OCI-LY7 (cell line): ENCODE measurements around the gene LY6G6F.

Experiments
- EZH2phosphoT487 ChIP-seq: fragments of 200-600 bp; sonication (generic); IDR thresholded peaks from 2 replicates; pipeline ENCODE4 v1.6.1; 2018; ENCODE audit warnings: low read depth, borderline replicate concordance, mild to moderate bottlenecking, mixed run types, antibody characterized with exemption, low read length, moderate library complexity, mixed read lengths
- TF ChIP-seq, protein P1 (sequence below): fragments of 200-600 bp; sonication (generic); conservative IDR thresholded peaks from 2 replicates; pipeline ENCODE4 v1.5.1; 2014; ENCODE audit warnings: mild to moderate bottlenecking, antibody characterized with exemption, low read length, moderate library complexity, mixed read lengths

DNA sequence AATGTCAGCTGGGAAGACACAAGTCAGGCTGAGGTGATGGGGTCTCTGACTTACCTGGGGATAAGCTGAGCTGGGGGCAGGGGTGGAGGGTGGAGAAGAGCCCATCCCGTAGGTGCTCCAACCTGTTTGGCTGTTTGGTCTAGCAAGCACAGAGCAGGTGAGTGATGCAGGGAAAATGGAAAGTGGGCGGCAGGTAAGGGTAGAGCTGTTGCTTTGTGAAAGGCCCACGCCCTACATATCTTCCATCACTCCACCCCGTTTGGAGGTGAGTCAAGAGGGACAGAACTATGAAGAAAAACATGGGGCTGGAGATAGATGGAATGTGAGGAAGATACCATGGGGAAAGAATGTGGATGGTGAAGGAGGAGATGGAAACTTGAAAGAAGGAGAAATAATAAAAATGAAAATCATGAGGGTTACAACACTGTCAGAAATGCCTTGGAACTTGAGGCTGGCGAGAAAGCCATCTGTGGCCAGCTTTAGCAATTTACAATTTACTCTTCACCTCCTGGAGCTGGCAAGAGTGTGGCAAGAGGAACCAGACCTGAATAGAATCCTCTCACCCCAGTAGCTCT, 13.6 kb downstream of the LY6G6F start:
- TF ChIP-seq, protein P1, sequence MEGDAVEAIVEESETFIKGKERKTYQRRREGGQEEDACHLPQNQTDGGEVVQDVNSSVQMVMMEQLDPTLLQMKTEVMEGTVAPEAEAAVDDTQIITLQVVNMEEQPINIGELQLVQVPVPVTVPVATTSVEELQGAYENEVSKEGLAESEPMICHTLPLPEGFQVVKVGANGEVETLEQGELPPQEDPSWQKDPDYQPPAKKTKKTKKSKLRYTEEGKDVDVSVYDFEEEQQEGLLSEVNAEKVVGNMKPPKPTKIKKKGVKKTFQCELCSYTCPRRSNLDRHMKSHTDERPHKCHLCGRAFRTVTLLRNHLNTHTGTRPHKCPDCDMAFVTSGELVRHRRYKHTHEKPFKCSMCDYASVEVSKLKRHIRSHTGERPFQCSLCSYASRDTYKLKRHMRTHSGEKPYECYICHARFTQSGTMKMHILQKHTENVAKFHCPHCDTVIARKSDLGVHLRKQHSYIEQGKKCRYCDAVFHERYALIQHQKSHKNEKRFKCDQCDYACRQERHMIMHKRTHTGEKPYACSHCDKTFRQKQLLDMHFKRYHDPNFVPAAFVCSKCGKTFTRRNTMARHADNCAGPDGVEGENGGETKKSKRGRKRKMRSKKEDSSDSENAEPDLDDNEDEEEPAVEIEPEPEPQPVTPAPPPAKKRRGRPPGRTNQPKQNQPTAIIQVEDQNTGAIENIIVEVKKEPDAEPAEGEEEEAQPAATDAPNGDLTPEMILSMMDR = no peak
- no peak for TF ChIP-seq EZH2phosphoT487
